Mesendoderm (in vitro differentiated cells): ENCODE measurements around the gene ADRA2C.

ENCODE experiments used
- DNase-seq: peaks from one replicate; pipeline ENCODE4 v3.0.0; 2013
- H2AK5ac ChIP-seq: 2 replicates; pipeline ENCODE4 v1.6.1; 2013; ENCODE audit warnings: low read length, inconsistent platforms
- H2BK120ac ChIP-seq: 2 replicates; pipeline ENCODE4 v1.6.1; 2013; ENCODE audit warnings: low read depth, mild to moderate bottlenecking, low read length, moderate library complexity, mixed read lengths
- H2BK15ac ChIP-seq: replicated peaks from 2 replicates; pipeline ENCODE4 v1.6.1; 2013; ENCODE audit warnings: low read depth, mild to moderate bottlenecking, moderate library complexity
- H2BK5ac ChIP-seq: 2 replicates; pipeline ENCODE4 v1.6.1; 2013; ENCODE audit warnings: low read length, inconsistent platforms
- H3K18ac ChIP-seq: 2 replicates; pipeline ENCODE4 v1.6.1; 2013; ENCODE audit warnings: mild to moderate bottlenecking, low read length, mixed read lengths
- H3K23ac ChIP-seq: one replicate; pipeline ENCODE4 v1.6.1; 2013; ENCODE audit warnings: low read length
- H3K27ac ChIP-seq: 2 replicates; pipeline ENCODE4 v1.5.1; 2013; ENCODE audit warnings: low read depth, mild to moderate bottlenecking, inconsistent platforms, low read length, moderate library complexity
- H3K27me3 ChIP-seq: 2 replicates; pipeline ENCODE4 v1.6.1; 2013; ENCODE audit warnings: low read length, control low read depth, mild to moderate bottlenecking, inconsistent platforms; ENCODE audit not compliant: insufficient read depth, poor library complexity
- H3K36me3 ChIP-seq: 2 replicates; pipeline ENCODE4 v1.6.1; 2013; ENCODE audit warnings: low read length, inconsistent platforms; ENCODE audit not compliant: control insufficient read depth, insufficient read depth
- H3K4ac ChIP-seq: one replicate; pipeline ENCODE4 v1.6.1; 2013; ENCODE audit warnings: low read depth, mild to moderate bottlenecking, low read length, moderate library complexity
- H3K4me1 ChIP-seq: 2 replicates; pipeline ENCODE4 v1.6.1; 2013; ENCODE audit warnings: low read depth, low read length, inconsistent platforms; ENCODE audit not compliant: control insufficient read depth
- H3K4me2 ChIP-seq: 2 replicates; pipeline ENCODE4 v1.6.1; 2013; ENCODE audit warnings: low read length
- H3K4me3 ChIP-seq: 2 replicates; pipeline ENCODE4 v1.5.1; 2013; ENCODE audit warnings: mild to moderate bottlenecking, low read length
- H3K56ac ChIP-seq: one replicate; pipeline ENCODE4 v1.6.1; 2013; ENCODE audit warnings: low read length
- H3K79me1 ChIP-seq: 2 replicates; pipeline ENCODE4 v1.6.1; 2013; ENCODE audit warnings: low read length, inconsistent platforms
- H3K79me2 ChIP-seq: 2 replicates; pipeline ENCODE4 v1.6.1; 2013; ENCODE audit warnings: mild to moderate bottlenecking, low read length; ENCODE audit not compliant: control insufficient read depth, insufficient read depth
- H3K9ac ChIP-seq: 2 replicates; pipeline ENCODE4 v1.6.1; 2013; ENCODE audit warnings: low read length, inconsistent platforms
- H4K5ac ChIP-seq: one replicate; pipeline ENCODE4 v1.6.1; 2013; ENCODE audit warnings: low read length
- H4K8ac ChIP-seq: one replicate; pipeline ENCODE4 v1.6.1; 2013; ENCODE audit warnings: low read depth, mild to moderate bottlenecking, control low read depth, low read length, moderate library complexity
- WGBS: extraction: QIAGEN DNeasy Blood & Tissue Kit; methylation state at CpG from one replicate; pipeline ENCODE4 v1.1.7; 2013; ENCODE audit warnings: low lambda C conversion rate, missing lambda C conversion rate; ENCODE audit not compliant: insufficient coverage; ENCODE audit errors: extremely low coverage; 5-methylcytosine and 5-hydroxymethylcytosine counted together

The ADRA2C gene

DNA sequence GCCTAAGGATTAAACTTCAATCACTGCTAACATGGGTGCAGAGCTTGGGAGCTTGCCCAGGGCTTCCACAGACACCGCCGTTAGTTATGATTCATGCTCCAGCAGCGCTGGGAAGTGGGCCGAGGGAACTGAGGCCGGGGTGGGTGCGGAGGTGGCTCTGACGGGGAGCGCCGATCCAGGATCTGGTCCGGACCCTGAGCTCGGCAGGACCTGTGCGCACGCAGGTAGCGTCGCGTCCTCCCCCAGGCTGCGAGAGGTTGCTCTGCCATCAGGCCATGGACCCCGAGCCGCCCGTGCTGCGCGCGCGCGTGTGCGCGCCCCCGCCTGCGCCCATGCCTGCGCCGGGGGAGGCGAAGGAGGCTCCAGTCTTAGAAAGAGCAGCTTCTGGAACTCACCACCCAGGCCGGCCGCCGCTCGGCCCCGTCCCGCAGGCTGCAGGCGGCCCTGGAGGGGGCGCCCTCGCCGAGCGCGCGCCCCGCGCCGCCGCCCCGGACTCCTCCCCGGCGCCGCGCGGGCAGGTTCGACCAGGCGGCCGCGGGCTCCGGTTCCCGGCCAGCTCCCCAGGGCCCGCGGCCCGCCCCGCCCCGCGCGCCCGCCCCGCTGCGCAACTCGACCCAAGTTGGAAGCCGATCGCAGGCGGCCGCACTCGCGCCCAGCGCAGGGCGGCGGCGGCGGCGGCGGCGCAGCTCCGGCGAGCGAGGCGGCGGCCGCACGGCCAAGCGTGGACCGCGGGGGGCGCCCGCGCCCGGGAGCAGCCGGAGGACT, 732 bp upstream of the ADRA2C start:
- Histone ChIP-seq H3K9ac (peak overlapping the region; percentile 70), H3K4me3 (peak overlapping the region; percentile 25), H3K79me1 (peaks cover 1% of the 10 kb centered on the region), H3K23ac (no peak overlapping the region), H3K27ac (no peak overlapping the region), H3K4me2 (peak overlapping the region; percentile 83), H3K56ac (peak overlapping the region; percentile 90), H3K36me3 (no peaks in the 10 kb centered on the region), H4K8ac (no peak overlapping the region), H3K79me2 (no peaks in the 10 kb centered on the region), H2BK15ac (no peak overlapping the region), H4K5ac (no peak overlapping the region), H3K4me1 (peaks cover 7% of the 10 kb centered on the region), H2BK5ac (no peak overlapping the region), H3K18ac (peak overlapping the region; percentile 42), H2AK5ac (no peak overlapping the region), H3K4ac (no peak overlapping the region), H2BK120ac (no peak overlapping the region), H3K27me3 (no peaks in the 10 kb centered on the region)
- WGBS: no CpG with 5 or more reads among the region's 101 CpGs
- DNase-seq: peak; percentile 79

DNA sequence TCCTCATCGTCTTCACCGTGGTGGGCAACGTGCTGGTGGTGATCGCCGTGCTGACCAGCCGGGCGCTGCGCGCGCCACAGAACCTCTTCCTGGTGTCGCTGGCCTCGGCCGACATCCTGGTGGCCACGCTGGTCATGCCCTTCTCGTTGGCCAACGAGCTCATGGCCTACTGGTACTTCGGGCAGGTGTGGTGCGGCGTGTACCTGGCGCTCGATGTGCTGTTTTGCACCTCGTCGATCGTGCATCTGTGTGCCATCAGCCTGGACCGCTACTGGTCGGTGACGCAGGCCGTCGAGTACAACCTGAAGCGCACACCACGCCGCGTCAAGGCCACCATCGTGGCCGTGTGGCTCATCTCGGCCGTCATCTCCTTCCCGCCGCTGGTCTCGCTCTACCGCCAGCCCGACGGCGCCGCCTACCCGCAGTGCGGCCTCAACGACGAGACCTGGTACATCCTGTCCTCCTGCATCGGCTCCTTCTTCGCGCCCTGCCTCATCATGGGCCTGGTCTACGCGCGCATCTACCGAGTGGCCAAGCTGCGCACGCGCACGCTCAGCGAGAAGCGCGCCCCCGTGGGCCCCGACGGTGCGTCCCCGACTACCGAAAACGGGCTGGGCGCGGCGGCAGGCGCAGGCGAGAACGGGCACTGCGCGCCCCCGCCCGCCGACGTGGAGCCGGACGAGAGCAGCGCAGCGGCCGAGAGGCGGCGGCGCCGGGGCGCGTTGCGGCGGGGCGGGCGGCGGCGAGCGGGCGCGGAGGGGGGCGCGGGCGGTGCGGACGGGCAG, 792 bp downstream of the ADRA2C start:
- peak; percentile 94 for DNase-seq
- H3K4me3 ChIP-seq: peak overlapping the region; percentile 17
- H3K4me2 ChIP-seq: peak overlapping the region; percentile 80
- H3K4me1 ChIP-seq: peaks cover 11% of the 10 kb centered on the region
- peak overlapping the region; percentile 85 for H2AK5ac ChIP-seq
- no peaks in the 10 kb centered on the region for H3K79me2 ChIP-seq
- H3K9ac ChIP-seq: peak overlapping the region; percentile 79
- H3K56ac ChIP-seq: peak overlapping the region; percentile 90
- H2BK15ac ChIP-seq: no peak overlapping the region
- peaks cover 1% of the 10 kb centered on the region for H3K79me1 ChIP-seq
- no peak overlapping the region for H3K18ac ChIP-seq
- peak overlapping the region; percentile 6 for H2BK120ac ChIP-seq
- peak overlapping the region; percentile 100 for H3K23ac ChIP-seq
- peak overlapping the region; percentile 63 for H2BK5ac ChIP-seq
- no CpG with 5 or more reads among the region's 107 CpGs for WGBS
- H3K27me3 ChIP-seq: no peaks in the 10 kb centered on the region
- no peak overlapping the region for H4K5ac ChIP-seq
- H3K36me3 ChIP-seq: no peaks in the 10 kb centered on the region
- H4K8ac ChIP-seq: no peak overlapping the region
- H3K4ac ChIP-seq: peak overlapping the region; percentile 4
- no peak overlapping the region for H3K27ac ChIP-seq

DNA sequence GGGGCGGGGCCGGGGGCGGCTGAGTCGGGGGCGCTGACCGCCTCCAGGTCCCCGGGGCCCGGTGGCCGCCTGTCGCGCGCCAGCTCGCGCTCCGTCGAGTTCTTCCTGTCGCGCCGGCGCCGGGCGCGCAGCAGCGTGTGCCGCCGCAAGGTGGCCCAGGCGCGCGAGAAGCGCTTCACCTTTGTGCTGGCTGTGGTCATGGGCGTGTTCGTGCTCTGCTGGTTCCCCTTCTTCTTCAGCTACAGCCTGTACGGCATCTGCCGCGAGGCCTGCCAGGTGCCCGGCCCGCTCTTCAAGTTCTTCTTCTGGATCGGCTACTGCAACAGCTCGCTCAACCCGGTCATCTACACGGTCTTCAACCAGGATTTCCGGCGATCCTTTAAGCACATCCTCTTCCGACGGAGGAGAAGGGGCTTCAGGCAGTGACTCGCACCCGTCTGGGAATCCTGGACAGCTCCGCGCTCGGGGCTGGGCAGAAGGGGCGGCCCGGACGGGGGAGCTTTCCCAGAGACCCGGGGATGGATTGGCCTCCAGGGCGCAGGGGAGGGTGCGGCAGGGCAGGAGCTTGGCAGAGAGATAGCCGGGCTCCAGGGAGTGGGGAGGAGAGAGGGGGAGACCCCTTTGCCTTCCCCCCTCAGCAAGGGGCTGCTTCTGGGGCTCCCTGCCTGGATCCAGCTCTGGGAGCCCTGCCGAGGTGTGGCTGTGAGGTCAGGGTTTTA, 1.5 kb downstream of the ADRA2C start:
- H3K4me1 ChIP-seq: peaks cover 11% of the 10 kb centered on the region
- H3K9ac ChIP-seq: peak overlapping the region; percentile 63
- no peak overlapping the region for H2BK120ac ChIP-seq
- no peak overlapping the region for H3K27ac ChIP-seq
- no peak overlapping the region for H3K4ac ChIP-seq
- peak; percentile 86 for DNase-seq
- H3K27me3 ChIP-seq: no peaks in the 10 kb centered on the region
- no CpG with 5 or more reads among the region's 58 CpGs for WGBS
- no peak overlapping the region for H2AK5ac ChIP-seq
- H3K18ac ChIP-seq: no peak overlapping the region
- H3K4me2 ChIP-seq: peak overlapping the region; percentile 34
- no peak overlapping the region for H3K23ac ChIP-seq
- H3K79me2 ChIP-seq: no peaks in the 10 kb centered on the region
- H3K79me1 ChIP-seq: peaks cover 1% of the 10 kb centered on the region
- H3K36me3 ChIP-seq: no peaks in the 10 kb centered on the region
- H2BK5ac ChIP-seq: no peak overlapping the region
- peak overlapping the region; percentile 62 for H3K56ac ChIP-seq
- no peak overlapping the region for H3K4me3 ChIP-seq
- H4K5ac ChIP-seq: no peak overlapping the region
- H4K8ac ChIP-seq: no peak overlapping the region
- no peak overlapping the region for H2BK15ac ChIP-seq

DNA sequence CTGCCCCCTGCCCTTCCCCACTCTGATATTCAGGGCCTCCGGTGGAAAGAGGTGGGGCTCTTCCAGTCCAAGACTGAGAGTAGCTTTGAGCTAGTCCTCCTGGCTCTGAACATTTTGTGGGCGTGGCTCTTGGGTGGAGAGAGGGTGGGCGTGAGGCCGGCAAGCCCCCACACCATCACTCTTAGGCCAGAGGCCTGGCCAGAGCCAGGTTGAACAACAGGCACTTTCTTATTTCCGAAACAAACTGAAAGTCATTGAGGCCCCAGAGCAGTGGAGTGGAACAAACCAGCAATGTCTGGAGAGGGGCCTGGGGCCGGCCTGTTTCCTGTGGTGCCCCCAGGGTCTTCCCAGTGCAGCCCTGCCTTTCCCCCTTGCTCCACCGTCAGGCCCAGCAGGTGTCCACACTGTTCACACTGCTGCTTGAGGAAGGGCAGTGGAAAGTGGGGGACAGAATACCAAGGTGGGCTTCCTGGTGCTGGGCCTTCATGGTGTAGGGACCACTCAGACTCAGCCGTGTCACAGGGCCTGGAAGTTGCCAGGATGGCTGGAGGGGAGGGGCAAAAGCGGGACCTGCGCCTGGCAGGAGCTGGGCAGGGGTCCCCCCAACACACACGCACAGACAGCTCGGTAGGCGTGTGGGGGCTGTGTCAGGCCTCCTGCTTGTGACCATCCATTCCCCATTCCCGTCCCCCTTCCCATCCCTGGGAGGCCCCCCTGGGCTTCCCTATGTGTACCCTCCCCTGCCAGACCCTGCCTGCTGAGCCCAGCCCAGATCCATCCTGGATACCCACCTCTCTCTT, 2.9 kb downstream of the ADRA2C start:
- peaks cover 11% of the 10 kb centered on the region for H3K4me1 ChIP-seq
- H4K5ac ChIP-seq: no peak overlapping the region
- H3K4ac ChIP-seq: no peak overlapping the region
- no peak overlapping the region for H2BK120ac ChIP-seq
- H3K23ac ChIP-seq: no peak overlapping the region
- H3K27me3 ChIP-seq: no peaks in the 10 kb centered on the region
- WGBS: no CpG with 5 or more reads among the region's 14 CpGs
- H2BK15ac ChIP-seq: no peak overlapping the region
- H3K56ac ChIP-seq: peak overlapping the region; percentile 67
- H3K79me2 ChIP-seq: no peaks in the 10 kb centered on the region
- no peak for DNase-seq
- H3K27ac ChIP-seq: no peak overlapping the region
- peak overlapping the region; percentile 20 for H3K9ac ChIP-seq
- no peak overlapping the region for H3K4me3 ChIP-seq
- no peak overlapping the region for H3K4me2 ChIP-seq
- no peak overlapping the region for H2BK5ac ChIP-seq
- no peaks in the 10 kb centered on the region for H3K36me3 ChIP-seq
- no peak overlapping the region for H4K8ac ChIP-seq
- no peak overlapping the region for H3K18ac ChIP-seq
- peaks cover 1% of the 10 kb centered on the region for H3K79me1 ChIP-seq
- H2AK5ac ChIP-seq: no peak overlapping the region

DNA sequence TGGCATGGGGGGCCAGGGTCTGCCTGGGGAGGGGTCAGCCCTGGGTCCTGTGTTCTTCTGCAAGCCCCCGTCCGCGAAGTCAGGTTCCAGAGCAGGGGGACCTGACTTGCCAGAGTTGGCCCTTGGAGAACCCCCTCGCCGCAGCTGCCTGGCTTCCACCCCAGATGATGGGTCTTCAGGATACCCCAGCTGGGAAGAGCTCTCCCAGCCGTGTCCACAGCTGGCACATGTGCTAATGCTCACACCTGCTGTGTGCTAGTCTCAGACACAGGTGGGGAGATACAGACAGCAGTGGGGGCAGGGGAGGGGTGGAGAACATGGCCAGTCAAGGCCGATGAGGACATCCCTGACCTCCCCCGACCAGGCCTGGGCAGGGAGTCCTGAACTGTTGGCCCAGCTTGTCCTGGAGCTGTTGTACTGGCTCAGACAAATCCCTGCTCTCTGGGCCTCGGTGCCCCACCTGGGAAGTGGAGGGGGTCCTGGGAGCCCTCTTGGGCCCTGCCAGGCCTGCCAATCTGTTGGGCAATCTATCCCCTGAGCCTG, 3.5 kb downstream of the ADRA2C start:
- no peak overlapping the region for H3K9ac ChIP-seq
- no peak overlapping the region for H3K4me2 ChIP-seq
- H3K4ac ChIP-seq: no peak overlapping the region
- no peak overlapping the region for H3K27ac ChIP-seq
- no peak overlapping the region for H3K4me3 ChIP-seq
- no peak overlapping the region for H3K23ac ChIP-seq
- no peak overlapping the region for H2BK120ac ChIP-seq
- no peak overlapping the region for H2BK15ac ChIP-seq
- H2BK5ac ChIP-seq: no peak overlapping the region
- no peaks in the 10 kb centered on the region for H3K79me2 ChIP-seq
- H3K36me3 ChIP-seq: no peaks in the 10 kb centered on the region
- H3K79me1 ChIP-seq: peaks cover 1% of the 10 kb centered on the region
- H2AK5ac ChIP-seq: no peak overlapping the region
- no peaks in the 10 kb centered on the region for H3K27me3 ChIP-seq
- no peak overlapping the region for H3K56ac ChIP-seq
- WGBS: no CpG with 5 or more reads among the region's 9 CpGs
- H4K8ac ChIP-seq: no peak overlapping the region
- H3K18ac ChIP-seq: no peak overlapping the region
- H3K4me1 ChIP-seq: peaks cover 11% of the 10 kb centered on the region
- no peak for DNase-seq
- no peak overlapping the region for H4K5ac ChIP-seq
